Measurements from ENCODE around the gene ASB16.
A peak's percentile ranks its signal among the peaks of the same experiment; 100 is the strongest.

Gene ASB16

DNA sequence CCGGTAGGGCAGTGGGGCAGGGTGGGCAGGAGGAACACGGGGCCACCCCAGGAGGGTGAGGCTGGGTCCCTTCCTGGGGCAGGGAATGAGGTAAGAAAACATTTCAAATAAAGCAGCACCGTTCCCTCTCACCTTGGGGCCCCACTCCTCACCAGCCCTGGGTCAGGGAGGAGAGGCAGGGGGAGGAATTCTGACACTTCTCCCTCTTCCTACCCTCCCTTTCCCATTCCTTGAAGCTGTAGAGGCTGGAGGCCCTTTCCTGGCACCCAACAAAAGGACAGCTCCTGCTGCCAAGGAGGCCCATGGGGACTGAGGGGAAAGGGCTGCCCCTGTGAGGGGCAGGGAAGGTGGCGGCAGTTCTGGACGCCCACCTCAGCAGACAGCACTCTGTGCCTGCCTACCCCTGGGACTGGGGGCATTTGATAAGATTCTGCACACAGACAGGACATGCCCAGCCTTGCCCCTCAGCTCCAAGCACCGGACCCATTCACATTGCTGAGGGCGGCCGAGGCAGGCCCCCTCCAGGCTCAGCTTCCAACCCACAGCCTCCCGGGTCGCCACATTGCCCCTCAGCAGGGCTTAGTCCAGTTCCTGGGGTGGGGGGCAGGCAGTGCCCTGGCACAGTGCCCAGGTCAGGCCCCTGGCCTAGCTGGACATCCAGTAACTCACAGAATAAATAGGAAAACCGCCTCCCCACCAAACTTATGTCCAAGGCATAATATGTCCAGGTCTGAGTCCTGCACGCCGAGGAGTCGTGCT is 23.0 kb downstream of the ASB16 start:
- TF ChIP-seq, protein P1, sequence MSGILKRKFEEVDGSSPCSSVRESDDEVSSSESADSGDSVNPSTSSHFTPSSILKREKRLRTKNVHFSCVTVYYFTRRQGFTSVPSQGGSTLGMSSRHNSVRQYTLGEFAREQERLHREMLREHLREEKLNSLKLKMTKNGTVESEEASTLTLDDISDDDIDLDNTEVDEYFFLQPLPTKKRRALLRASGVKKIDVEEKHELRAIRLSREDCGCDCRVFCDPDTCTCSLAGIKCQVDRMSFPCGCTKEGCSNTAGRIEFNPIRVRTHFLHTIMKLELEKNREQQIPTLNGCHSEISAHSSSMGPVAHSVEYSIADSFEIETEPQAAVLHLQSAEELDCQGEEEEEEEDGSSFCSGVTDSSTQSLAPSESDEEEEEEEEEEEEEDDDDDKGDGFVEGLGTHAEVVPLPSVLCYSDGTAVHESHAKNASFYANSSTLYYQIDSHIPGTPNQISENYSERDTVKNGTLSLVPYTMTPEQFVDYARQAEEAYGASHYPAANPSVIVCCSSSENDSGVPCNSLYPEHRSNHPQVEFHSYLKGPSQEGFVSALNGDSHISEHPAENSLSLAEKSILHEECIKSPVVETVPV (CRISPR knock-in tag; IDR thresholded peaks at IDR 0.05): no peak
- TF ChIP-seq ZFP30 (CRISPR knock-in tag; IDR thresholded peaks at IDR 0.05) (no peak), ZNF70 (CRISPR knock-in tag; IDR thresholded peaks at IDR 0.05) (no peak), CREB5 (CRISPR knock-in tag; IDR thresholded peaks at IDR 0.05; ENCODE audit: low read depth) (no peak), ZNF565 (CRISPR knock-in tag; conservative IDR thresholded peaks at IDR 0.05; ENCODE audit: low read depth) (no peak), GLIS3 (CRISPR knock-in tag; IDR thresholded peaks at IDR 0.05) (no peak)
- no peak; the same call in 2 of the 3 replicates for ATAC-seq

GRCh38 chr17:44197107-44197506 is 26.6 kb downstream of the ASB16 start:
- ATAC-seq: no peak
- TF ChIP-seq RARB (CRISPR knock-in tag; IDR thresholded peaks at IDR 0.05) (no peak), ZNF565 (CRISPR knock-in tag; conservative IDR thresholded peaks at IDR 0.05; ENCODE audit: low read depth) (no peak), ISL1 (CRISPR knock-in tag; IDR thresholded peaks at IDR 0.05) (no peak), BACH2 (CRISPR knock-in tag; IDR thresholded peaks at IDR 0.05; ENCODE audit: borderline replicate concordance) (no peak), TCF4 (CRISPR knock-in tag; IDR thresholded peaks at IDR 0.05; ENCODE audit: borderline replicate concordance) (no peak), SNAI2 (CRISPR knock-in tag; IDR thresholded peaks at IDR 0.05) (no peak), TOX (CRISPR knock-in tag; IDR thresholded peaks at IDR 0.05; ENCODE audit: borderline replicate concordance) (no peak)
- TF ChIP-seq, protein P2, sequence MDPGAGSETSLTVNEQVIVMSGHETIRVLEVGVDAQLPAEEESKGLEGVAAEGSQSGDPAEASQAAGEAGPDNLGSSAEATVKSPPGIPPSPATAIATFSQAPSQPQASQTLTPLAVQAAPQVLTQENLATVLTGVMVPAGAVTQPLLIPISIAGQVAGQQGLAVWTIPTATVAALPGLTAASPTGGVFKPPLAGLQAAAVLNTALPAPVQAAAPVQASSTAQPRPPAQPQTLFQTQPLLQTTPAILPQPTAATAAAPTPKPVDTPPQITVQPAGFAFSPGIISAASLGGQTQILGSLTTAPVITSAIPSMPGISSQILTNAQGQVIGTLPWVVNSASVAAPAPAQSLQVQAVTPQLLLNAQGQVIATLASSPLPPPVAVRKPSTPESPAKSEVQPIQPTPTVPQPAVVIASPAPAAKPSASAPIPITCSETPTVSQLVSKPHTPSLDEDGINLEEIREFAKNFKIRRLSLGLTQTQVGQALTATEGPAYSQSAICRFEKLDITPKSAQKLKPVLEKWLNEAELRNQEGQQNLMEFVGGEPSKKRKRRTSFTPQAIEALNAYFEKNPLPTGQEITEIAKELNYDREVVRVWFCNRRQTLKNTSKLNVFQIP (CRISPR knock-in tag; IDR thresholded peaks at IDR 0.05; ENCODE audit: borderline replicate concordance, low read depth): no peak

DNA sequence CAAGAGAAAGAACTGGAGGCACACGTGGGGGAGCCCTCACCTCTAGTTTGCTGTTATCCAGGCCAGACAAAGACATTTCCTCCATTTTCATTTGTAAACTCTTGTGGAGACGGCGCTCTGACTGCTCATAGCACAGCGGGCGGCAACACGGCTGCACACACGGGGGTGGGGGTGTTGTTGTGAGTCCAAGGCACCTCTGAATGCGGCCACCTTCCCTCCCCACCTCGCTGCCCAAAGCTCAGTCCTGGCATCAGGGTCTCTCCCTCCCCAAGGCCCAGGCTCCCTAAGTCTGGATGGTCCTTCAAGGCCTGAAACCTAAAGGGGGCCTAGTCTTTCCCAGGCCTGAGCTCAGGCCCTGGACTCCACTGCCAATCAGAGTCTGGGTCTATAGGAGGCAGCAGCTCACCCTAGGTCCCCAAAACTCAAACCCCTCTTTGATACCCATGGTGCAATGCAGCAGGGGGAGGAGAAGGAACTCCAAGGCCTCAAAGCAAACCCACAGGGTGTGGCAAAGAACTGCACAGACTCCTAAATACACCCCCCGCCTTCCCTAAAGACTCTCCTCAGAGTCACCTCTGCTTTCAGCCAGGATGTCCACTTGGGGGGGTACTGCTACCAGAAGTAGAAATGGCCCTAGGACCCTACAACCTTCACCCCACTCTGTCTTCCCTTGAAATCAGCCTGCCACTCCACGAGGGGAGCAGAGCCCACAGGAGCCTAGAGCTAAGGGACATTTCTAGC is 27.6 kb downstream of the ASB16 start:
- peak; percentile 1 for ATAC-seq
- no peak for TF ChIP-seq ZFP30 (CRISPR knock-in tag; IDR thresholded peaks at IDR 0.05)
- TF ChIP-seq ZNF565 (CRISPR knock-in tag; conservative IDR thresholded peaks at IDR 0.05; ENCODE audit: low read depth): no peak
- TF ChIP-seq GLIS3 (CRISPR knock-in tag; IDR thresholded peaks at IDR 0.05): no peak
- no peak for TF ChIP-seq CSDC2 (CRISPR knock-in tag; IDR thresholded peaks at IDR 0.05)
- TF ChIP-seq CREB5 (CRISPR knock-in tag; IDR thresholded peaks at IDR 0.05; ENCODE audit: low read depth): no peak
- TF ChIP-seq RARB (CRISPR knock-in tag; IDR thresholded peaks at IDR 0.05): no peak
- no peak for TF ChIP-seq ZC3H10 (CRISPR knock-in tag; IDR thresholded peaks at IDR 0.05)
- TF ChIP-seq ZFP3 (CRISPR knock-in tag; IDR thresholded peaks at IDR 0.05): no peak
- no peak for TF ChIP-seq ZNF8 (CRISPR knock-in tag; IDR thresholded peaks at IDR 0.05)
- no peak for TF ChIP-seq ZNF70 (CRISPR knock-in tag; IDR thresholded peaks at IDR 0.05)
- TF ChIP-seq TCF4 (CRISPR knock-in tag; IDR thresholded peaks at IDR 0.05; ENCODE audit: borderline replicate concordance): no peak
- no peak for TF ChIP-seq ARNTL (CRISPR knock-in tag; IDR thresholded peaks at IDR 0.05; ENCODE audit: borderline replicate concordance, low read depth)
- TF ChIP-seq, protein P1 (CRISPR knock-in tag; IDR thresholded peaks at IDR 0.05): no peak
- TF ChIP-seq PPARA (CRISPR knock-in tag; IDR thresholded peaks at IDR 0.05; ENCODE audit: borderline replicate concordance): no peak
- TF ChIP-seq, protein P3, sequence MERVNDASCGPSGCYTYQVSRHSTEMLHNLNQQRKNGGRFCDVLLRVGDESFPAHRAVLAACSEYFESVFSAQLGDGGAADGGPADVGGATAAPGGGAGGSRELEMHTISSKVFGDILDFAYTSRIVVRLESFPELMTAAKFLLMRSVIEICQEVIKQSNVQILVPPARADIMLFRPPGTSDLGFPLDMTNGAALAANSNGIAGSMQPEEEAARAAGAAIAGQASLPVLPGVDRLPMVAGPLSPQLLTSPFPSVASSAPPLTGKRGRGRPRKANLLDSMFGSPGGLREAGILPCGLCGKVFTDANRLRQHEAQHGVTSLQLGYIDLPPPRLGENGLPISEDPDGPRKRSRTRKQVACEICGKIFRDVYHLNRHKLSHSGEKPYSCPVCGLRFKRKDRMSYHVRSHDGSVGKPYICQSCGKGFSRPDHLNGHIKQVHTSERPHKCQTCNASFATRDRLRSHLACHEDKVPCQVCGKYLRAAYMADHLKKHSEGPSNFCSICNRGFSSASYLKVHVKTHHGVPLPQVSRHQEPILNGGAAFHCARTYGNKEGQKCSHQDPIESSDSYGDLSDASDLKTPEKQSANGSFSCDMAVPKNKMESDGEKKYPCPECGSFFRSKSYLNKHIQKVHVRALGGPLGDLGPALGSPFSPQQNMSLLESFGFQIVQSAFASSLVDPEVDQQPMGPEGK (CRISPR knock-in tag; IDR thresholded peaks at IDR 0.05; ENCODE audit: borderline replicate concordance): no peak
- no peak for TF ChIP-seq SNAI2 (CRISPR knock-in tag; IDR thresholded peaks at IDR 0.05)
- TF ChIP-seq OSR1 (CRISPR knock-in tag; IDR thresholded peaks at IDR 0.05): no peak
- TF ChIP-seq ESRRG (CRISPR knock-in tag; IDR thresholded peaks at IDR 0.05): no peak

Measured in SK-N-SH treated with all-trans-retinoic acid at 6 μM for 48 hours (cell line).